Measurements from ENCODE around the gene DECR2.

- TF ChIP-seq, protein P1, sequence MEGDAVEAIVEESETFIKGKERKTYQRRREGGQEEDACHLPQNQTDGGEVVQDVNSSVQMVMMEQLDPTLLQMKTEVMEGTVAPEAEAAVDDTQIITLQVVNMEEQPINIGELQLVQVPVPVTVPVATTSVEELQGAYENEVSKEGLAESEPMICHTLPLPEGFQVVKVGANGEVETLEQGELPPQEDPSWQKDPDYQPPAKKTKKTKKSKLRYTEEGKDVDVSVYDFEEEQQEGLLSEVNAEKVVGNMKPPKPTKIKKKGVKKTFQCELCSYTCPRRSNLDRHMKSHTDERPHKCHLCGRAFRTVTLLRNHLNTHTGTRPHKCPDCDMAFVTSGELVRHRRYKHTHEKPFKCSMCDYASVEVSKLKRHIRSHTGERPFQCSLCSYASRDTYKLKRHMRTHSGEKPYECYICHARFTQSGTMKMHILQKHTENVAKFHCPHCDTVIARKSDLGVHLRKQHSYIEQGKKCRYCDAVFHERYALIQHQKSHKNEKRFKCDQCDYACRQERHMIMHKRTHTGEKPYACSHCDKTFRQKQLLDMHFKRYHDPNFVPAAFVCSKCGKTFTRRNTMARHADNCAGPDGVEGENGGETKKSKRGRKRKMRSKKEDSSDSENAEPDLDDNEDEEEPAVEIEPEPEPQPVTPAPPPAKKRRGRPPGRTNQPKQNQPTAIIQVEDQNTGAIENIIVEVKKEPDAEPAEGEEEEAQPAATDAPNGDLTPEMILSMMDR (tag by site-specific recombination; IDR thresholded peaks at IDR 0.05) = no peak
- TF ChIP-seq ZSCAN23 (tag by site-specific recombination; IDR thresholded peaks at IDR 0.05) = no peak
Observed at GRCh38 chr16:430904-431303, 29.2 kb downstream of the DECR2 start.
